IPS-18c (cell line): ENCODE measurements around the gene SLC26A5.
A peak's percentile ranks its signal among the peaks of the same experiment; 100 is the strongest.
"Not testable (repeated sequence)": the region's sequence is repeated elsewhere in the genome, so short reads cannot be mapped to it uniquely, and the experiment has no call there.

ENCODE experiments used
- H3K4me3 ChIP-seq: 2 replicates; pipeline ENCODE4 v1.7.0; 2013; ENCODE audit warnings: low read depth, mild to moderate bottlenecking, low read length, moderate library complexity; ENCODE audit not compliant: insufficient read depth
- H3K9me3 ChIP-seq: one replicate; pipeline ENCODE4 v1.6.1; 2013; ENCODE audit warnings: mild to moderate bottlenecking, low read length, moderate library complexity; ENCODE audit not compliant: control insufficient read depth, insufficient read depth

Gene SLC26A5

GRCh38 chr7:103446049-103446520 lies at the start of gene SLC26A5:
SLC26A5 (minus strand) TSS chr7:103446207; CDS start chr7:103421514, 24,693 bp downstream.
- Histone ChIP-seq H3K4me3 (peak within 1 kb of the TSS; percentile 54), H3K9me3 (peaks cover 2% of the 10 kb centered on the region)

- H3K9me3 ChIP-seq, result no peaks in the 10 kb centered on the region
- no peak overlapping the region for H3K4me3 ChIP-seq
Measured at GRCh38 chr7:103487419-103487818, 41.4 kb upstream of the SLC26A5 start.

GRCh38 chr7:103486873-103487272 lies 40.9 kb upstream of the SLC26A5 start:
- not testable (repeated sequence) for H3K4me3 ChIP-seq, H3K9me3 ChIP-seq

- H3K4me3 ChIP-seq, result no peak overlapping the region
- no peaks in the 10 kb centered on the region for H3K9me3 ChIP-seq
Measured at GRCh38 chr7:103480771-103481170, 34.8 kb upstream of the SLC26A5 start.

- Histone ChIP-seq H3K4me3 (no peak overlapping the region), H3K9me3 (no peaks in the 10 kb centered on the region)
Measured at GRCh38 chr7:103474956-103475355, 28.9 kb upstream of the SLC26A5 start.

- Histone ChIP-seq H3K4me3 (no peak overlapping the region), H3K9me3 (no peaks in the 10 kb centered on the region)
Measured at GRCh38 chr7:103469095-103469948, 23.3 kb upstream of the SLC26A5 start.

- Histone ChIP-seq H3K9me3 (no peaks in the 10 kb centered on the region), H3K4me3 (no peak overlapping the region)
Measured at GRCh38 chr7:103466814-103467213, 20.8 kb upstream of the SLC26A5 start.

- Histone ChIP-seq H3K4me3 (no peak overlapping the region), H3K9me3 (no peaks in the 10 kb centered on the region)
Measured at GRCh38 chr7:103462358-103462757, 16.4 kb upstream of the SLC26A5 start.

- no peak overlapping the region for H3K4me3 ChIP-seq
Measured at GRCh38 chr7:103447073-103447960, 1.3 kb upstream of the SLC26A5 start.

GRCh38 chr7:103445228-103446048 lies 569 bp downstream of the SLC26A5 start:
- Histone ChIP-seq H3K4me3 (peak overlapping the region; percentile 54), H3K9me3 (peaks cover 2% of the 10 kb centered on the region)

More at GRCh38 chr7:103447073-103447960, 1.3 kb upstream of the SLC26A5 start:
- H3K9me3 ChIP-seq, result peaks cover 2% of the 10 kb centered on the region

- Histone ChIP-seq H3K9me3 (no peaks in the 10 kb centered on the region), H3K4me3 (no peak overlapping the region)
Measured at GRCh38 chr7:103439661-103440060, 6.3 kb downstream of the SLC26A5 start.

- Histone ChIP-seq H3K4me3 (no peak overlapping the region), H3K9me3 (no peaks in the 10 kb centered on the region)
Measured at GRCh38 chr7:103437623-103438022, 8.4 kb downstream of the SLC26A5 start.

GRCh38 chr7:103432712-103433111 lies 13.3 kb downstream of the SLC26A5 start:
- Histone ChIP-seq H3K4me3 (no peak overlapping the region), H3K9me3 (no peaks in the 10 kb centered on the region)

- no peaks in the 10 kb centered on the region for H3K9me3 ChIP-seq
- no peak overlapping the region for H3K4me3 ChIP-seq
Measured at GRCh38 chr7:103425177-103425576, 20.8 kb downstream of the SLC26A5 start.

GRCh38 chr7:103423467-103424179 lies 22.4 kb downstream of the SLC26A5 start:
- Histone ChIP-seq H3K4me3 (no peak overlapping the region), H3K9me3 (no peaks in the 10 kb centered on the region)

GRCh38 chr7:103420857-103421384 lies 25.1 kb downstream of the SLC26A5 start:
- Histone ChIP-seq H3K9me3 (no peaks in the 10 kb centered on the region), H3K4me3 (no peak overlapping the region)
